NOMO-1 treated with dmso at 0.1 percent for 144 hours (cell line): ENCODE data around the gene SLC12A1.

Experiments
- DNase-seq: peaks from one replicate; lab custom pipeline; 2025; ENCODE audit not compliant: unreplicated experiment; lab: John Stamatoyannopoulos, UW

The SLC12A1 gene

DNA sequence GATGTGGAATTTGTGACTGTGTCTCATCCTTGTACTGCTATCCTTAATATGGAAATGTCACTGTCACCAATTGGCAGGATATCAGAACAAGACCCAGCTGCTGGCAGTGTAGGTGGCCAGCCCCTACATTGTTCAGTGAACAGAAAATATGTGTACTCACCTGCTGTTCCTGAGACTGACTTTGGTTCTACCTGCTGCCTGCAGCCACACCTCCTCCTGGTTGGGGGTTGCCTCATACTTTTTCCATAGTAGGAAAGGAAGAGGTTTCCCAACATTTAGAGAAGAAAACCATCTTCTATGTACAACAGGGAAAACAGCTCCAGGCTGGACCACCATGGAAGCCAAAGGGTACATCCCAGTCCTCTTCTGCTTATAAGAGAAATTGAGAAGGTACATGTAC is 35.9 kb downstream of the SLC12A1 start:
- DNase-seq: no peak

- DNase-seq: no peak
Measured at GRCh38 chr15:48242535-48242934, 36.4 kb downstream of the SLC12A1 start.

GRCh38 chr15:48244921-48245320 is 38.8 kb downstream of the SLC12A1 start:
- DNase-seq: no peak

DNA sequence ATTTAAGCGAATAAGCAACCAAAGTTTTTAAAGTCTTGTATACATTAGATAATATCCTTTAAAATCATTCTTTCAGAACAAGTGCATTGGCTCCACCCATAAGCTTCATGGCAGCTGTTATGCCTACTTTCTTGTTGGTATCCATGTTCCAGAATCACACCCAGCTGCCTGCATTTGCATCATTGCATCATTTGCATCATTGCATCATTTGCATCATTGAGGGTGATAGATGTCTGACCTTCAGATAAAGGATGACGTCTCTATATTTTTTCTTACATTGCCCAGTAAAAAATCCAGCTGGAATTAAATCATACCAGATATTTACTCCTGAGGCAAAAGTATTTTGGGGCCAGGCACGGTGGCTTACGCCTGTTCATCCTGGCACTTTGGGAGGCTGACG is 42.3 kb downstream of the SLC12A1 start:
- no peak for DNase-seq

- DNase-seq: peak; percentile 6
Measured at GRCh38 chr15:48250640-48251076, 44.6 kb downstream of the SLC12A1 start.

- DNase-seq: no peak
Measured at GRCh38 chr15:48253172-48253571, 47.1 kb downstream of the SLC12A1 start.

- no peak for DNase-seq
Measured at GRCh38 chr15:48265135-48265534, 59.0 kb downstream of the SLC12A1 start.

- no peak for DNase-seq
Measured at GRCh38 chr15:48266024-48266689, 60.1 kb downstream of the SLC12A1 start.

DNA sequence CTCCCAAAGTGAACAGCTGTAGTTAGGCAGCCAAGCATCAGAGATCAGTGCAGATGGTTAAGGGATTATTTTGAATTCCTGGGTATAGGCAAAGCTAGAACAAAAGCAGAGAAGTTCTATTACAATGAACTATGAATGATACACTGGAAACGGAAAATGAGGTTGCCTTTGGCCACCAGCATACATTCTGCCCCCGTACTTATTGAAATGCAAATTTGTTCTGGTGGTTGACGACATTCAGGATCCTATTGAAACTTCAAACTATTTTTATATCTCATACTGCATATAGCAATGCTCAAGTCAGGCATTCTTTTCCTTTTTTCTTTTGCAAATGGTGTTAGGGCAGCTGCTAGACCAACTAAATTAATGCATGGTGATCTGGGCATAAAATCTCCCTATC is 61.7 kb downstream of the SLC12A1 start:
- no peak for DNase-seq

DNA sequence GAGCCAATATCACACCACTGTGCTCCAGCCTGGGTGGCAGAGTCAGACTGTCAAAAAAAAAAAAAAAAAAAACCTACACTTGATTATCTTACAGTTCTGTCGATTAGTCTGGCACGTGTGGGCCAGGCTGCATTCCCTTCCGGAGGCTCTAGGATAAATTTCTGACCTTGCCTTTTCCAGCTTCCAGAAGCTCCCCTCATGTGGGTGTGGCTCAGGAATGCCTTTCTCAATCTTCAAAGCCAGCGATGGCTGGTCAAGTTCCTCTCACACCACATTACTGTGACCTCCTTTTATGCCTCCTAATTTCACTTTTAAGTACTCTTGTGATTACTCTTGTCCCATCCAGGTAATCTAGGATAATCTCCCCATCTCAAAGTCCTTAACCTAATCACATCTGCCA is 66.9 kb downstream of the SLC12A1 start:
- DNase-seq: no peak

DNA sequence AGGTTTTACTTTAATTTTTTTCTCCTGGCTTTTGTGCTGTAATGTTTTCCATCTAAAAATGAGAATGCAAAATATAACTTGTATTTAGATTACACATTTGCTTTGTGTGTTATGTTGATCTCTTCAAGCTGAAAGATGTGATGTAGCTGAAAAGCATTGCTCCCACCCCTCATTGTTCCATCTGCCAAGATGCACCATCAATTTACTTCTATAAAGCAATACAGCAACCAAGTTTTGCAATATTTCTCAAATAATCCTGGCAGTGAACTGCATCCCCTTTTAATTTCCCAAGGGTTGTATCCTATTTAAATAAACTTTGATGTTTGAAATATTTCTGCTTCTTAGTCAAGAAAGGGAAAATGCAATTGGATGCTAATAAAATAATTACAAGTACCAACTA is 72.6 kb downstream of the SLC12A1 start:
- no peak for DNase-seq

GRCh38 chr15:48279608-48280007 is 73.5 kb downstream of the SLC12A1 start:
- DNase-seq: no peak

- DNase-seq: no peak
Measured at GRCh38 chr15:48281674-48282073, 75.6 kb downstream of the SLC12A1 start.

GRCh38 chr15:48282216-48282615 is 76.1 kb downstream of the SLC12A1 start:
- no peak for DNase-seq

- no peak for DNase-seq
Measured at GRCh38 chr15:48283396-48284145, 77.5 kb downstream of the SLC12A1 start.

DNA sequence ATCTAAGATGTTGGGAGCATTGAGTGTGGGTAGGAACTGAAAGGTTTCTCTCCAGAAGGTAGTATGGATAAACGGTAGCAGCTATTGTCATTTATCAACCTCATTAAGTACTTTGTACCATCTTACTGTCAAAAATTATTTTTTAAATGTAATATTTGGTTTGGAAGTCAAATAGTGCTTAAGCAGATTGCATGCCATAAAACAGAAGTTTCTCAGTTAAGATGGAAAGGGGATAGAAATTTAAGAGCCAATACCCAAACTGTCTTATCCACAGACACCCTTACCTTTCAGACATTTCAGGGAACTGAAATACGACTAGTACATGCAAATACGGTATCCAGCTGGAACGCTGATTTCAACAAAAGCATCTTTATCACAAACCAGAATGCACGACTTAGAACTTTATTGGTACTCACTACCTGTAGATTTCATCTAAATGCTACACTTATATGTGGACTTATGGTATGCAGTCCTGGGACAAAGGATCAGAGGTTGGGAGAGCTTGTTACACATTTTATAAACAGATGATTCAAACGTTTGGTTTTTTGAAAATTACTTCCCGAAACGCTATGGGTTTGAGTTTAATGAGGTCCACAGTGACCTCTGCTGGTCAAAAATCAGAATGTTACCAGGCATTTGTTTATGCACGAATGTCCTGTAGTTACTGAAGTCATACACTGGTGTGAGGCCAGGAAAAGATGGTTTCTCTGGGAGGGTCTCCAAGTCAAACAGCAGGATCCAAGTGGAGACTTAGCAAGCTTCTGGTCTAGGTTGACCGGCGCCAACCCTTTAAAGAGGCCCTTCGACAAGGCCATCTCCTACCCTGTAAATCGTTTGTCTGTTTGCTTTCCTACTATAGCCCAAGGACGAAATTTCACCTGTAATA is 79.5 kb downstream of the SLC12A1 start:
- peak; percentile 9 for DNase-seq

DNA sequence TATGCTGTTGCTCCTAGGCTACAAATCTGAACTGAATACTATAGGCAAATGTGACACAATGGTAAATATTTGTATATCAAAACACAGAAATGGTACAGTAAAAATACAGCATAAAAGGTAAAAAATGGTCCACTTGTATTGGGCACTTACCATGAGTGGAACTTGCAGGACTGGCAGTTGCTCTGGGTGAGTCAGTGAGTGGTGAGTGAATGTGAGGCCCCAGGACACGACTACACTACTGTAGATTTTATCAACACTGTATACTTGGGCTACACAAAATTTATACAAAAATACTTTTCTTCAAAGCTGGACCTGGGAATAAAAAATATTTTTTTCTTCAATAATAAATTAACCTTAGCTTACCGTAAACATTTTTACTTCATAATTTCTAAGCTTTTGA is 83.5 kb downstream of the SLC12A1 start:
- DNase-seq: no peak

- DNase-seq: no peak
Measured at GRCh38 chr15:48292458-48292857, 86.4 kb downstream of the SLC12A1 start.

GRCh38 chr15:48297668-48298067 is 91.6 kb downstream of the SLC12A1 start:
- DNase-seq: no peak

DNA sequence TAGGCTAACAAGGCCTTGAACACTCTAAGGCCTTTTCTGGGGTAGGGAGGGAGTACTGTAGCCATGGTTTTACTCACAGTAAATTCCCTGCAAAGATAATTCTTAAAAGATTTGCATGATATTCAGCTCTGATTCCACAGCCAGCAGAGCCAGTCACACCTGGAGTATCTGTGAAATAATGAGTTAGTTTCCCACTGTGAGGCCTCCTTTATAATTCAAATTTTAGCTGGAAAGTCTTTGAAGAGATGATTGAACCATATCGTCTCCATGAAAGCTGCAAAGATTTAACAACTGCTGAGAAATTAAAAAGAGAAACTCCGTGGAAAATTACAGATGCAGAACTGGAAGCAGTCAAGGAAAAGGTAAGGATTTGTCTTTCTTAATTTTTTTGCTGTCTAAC is 92.8 kb downstream of the SLC12A1 start:
- DNase-seq: no peak

- DNase-seq: no peak
Measured at GRCh38 chr15:48300038-48300437, 93.9 kb downstream of the SLC12A1 start.

GRCh38 chr15:48304398-48304797 is 98.3 kb downstream of the SLC12A1 start:
- DNase-seq: no peak
